Measurements from ENCODE around the gene ATR. TPM values are rescaled to one million over a fixed set of nuclear protein-coding genes. Genes with fewer than 3 reads are reported as not detected.
"Not testable (repeated sequence)": the region's sequence is repeated elsewhere in the genome, so short reads cannot be mapped to it uniquely, and the experiment has no call there.

The ATR gene
- total and polyA plus RNA-seq, 7 experiments from 2014 or later, result 11.3 to 48.3 (median 34.8) TPM

GRCh38 chr3:142447301-142447851, 131.2 kb downstream of the ATR start:
- DNase-seq (peak in 5 of 9 donors; percentile 36 to 50 (median 46)), ATAC-seq (peak; percentile 26)
- peaks cover 0 to 19% (median 0%) of the 10 kb centered on the region in 3 experiments for H3K36me3 ChIP-seq (ENCODE audit: control insufficient read depth in 2 of 3, insufficient read depth in 3 of 3, low read length in 3 of 3)
- H3K27ac Mint-ChIP-seq, result peak overlapping the region; percentile 98 to 100 (median 99)
- intact Hi-C loops (cut with micrococcal nuclease), result loop anchor here (1.0 to 10.0 kb wide), 14 partner anchors 131 to 1525 kb away; partner anchors contain the start of genes TRPC1 (in 2 of the 2), ATR (in 1 of the 2), GK5 (in 1 of the 2) and PLS1 (in 1 of the 2)
- ChIA-PET POLR2A (interaction anchor here (0.9 to 1.8 kb wide), 7 partner anchors 10 to 710 kb away, joined by 3 to 7 read pairs (median 4); partner anchors contain the start of genes ATR and U2SURP), CTCF (no interaction called here)
- peaks cover 31 to 33% of the 10 kb centered on the region in 2 donors for H3K4me1 ChIP-seq (ENCODE audit: control insufficient read depth in 2 of 2, insufficient read depth in 2 of 2, low read length in 2 of 2)
- H3K4me3 Mint-ChIP-seq, result peak overlapping the region; percentile 89 to 100 (median 98)
- H3K4me1 Mint-ChIP-seq, result peaks cover 31 to 61% (median 56%) of the 10 kb centered on the region in 7 donors
- peak overlapping the region; percentile 78 for H3K4me3 ChIP-seq (ENCODE audit: low read length)
- no peaks in the 10 kb centered on the region for H3K27me3 Mint-ChIP-seq
- no peaks in the 10 kb centered on the region for H3K9me3 Mint-ChIP-seq
- H3K36me3 Mint-ChIP-seq, result peaks cover 6 to 28% (median 20%) of the 10 kb centered on the region in 5 donors
- no peaks in the 10 kb centered on the region for H3K9me3 ChIP-seq (ENCODE audit: control insufficient read depth in 2 of 3, low read length in 3 of 3)
- H3K27ac ChIP-seq (ENCODE audit: low read depth, low read length), result peak overlapping the region; percentile 99
- H3K27me3 ChIP-seq (ENCODE audit: control insufficient read depth in 2 of 2, insufficient read depth in 2 of 2, low read length in 2 of 2), result no peaks in the 10 kb centered on the region

GRCh38 chr3:142445816-142446254, 132.7 kb downstream of the ATR start:
- peak in 3 of 9 donors; percentile 3 to 26 (median 4) for DNase-seq
- no peaks in the 10 kb centered on the region for H3K27me3 Mint-ChIP-seq
- peak overlapping the region; percentile 55 to 100 (median 99) for H3K27ac Mint-ChIP-seq
- peaks cover 6 to 24% (median 15%) of the 10 kb centered on the region in 5 donors for H3K36me3 Mint-ChIP-seq
- Histone ChIP-seq H3K36me3 (ENCODE audit: control insufficient read depth in 2 of 3, insufficient read depth in 3 of 3, low read length in 3 of 3) (peaks cover 0 to 10% (median 0%) of the 10 kb centered on the region in 3 experiments), H3K27me3 (ENCODE audit: control insufficient read depth in 2 of 2, insufficient read depth in 2 of 2, low read length in 2 of 2) (no peaks in the 10 kb centered on the region), H3K4me1 (ENCODE audit: control insufficient read depth in 2 of 2, insufficient read depth in 2 of 2, low read length in 2 of 2) (peaks cover 31 to 33% of the 10 kb centered on the region in 2 donors), H3K27ac (ENCODE audit: low read depth, low read length) (peak overlapping the region; percentile 99), H3K9me3 (ENCODE audit: control insufficient read depth in 2 of 3, low read length in 3 of 3) (no peaks in the 10 kb centered on the region), H3K4me3 (ENCODE audit: low read length) (peak overlapping the region; percentile 78)
- ChIA-PET POLR2A (interaction anchor here (0.5 to 1.6 kb wide), 6 partner anchors 15 to 707 kb away, joined by 3 to 4 read pairs (median 3); partner anchors contain the start of gene RNF7), CTCF (no interaction called here)
- intact Hi-C loops (cut with micrococcal nuclease), result loop anchor here (1.0 to 10.0 kb wide), 10 partner anchors 151 to 1527 kb away; partner anchors contain the start of genes ATP1B3 (in 1 of the 2), GK5 (in 1 of the 2), PLS1 (in 1 of the 2) and PXYLP1 (in 1 of the 2)
- H3K4me3 Mint-ChIP-seq, result peak overlapping the region; percentile 61 to 100 (median 96)
- H3K9me3 Mint-ChIP-seq, result no peaks in the 10 kb centered on the region
- peaks cover 33 to 76% (median 70%) of the 10 kb centered on the region in 7 donors for H3K4me1 Mint-ChIP-seq
- ATAC-seq, result no peak

GRCh38 chr3:142444343-142444742, 134.2 kb downstream of the ATR start:
- no peaks in the 10 kb centered on the region for H3K9me3 ChIP-seq (ENCODE audit: control insufficient read depth in 2 of 3, low read length in 3 of 3)
- ATAC-seq, result no peak
- Mint-ChIP-seq H3K27me3 (no peaks in the 10 kb centered on the region), H3K36me3 (peaks cover 6 to 24% (median 15%) of the 10 kb centered on the region in 5 donors), H3K9me3 (no peaks in the 10 kb centered on the region), H3K4me1 (peaks cover 40 to 88% (median 81%) of the 10 kb centered on the region in 7 donors), H3K4me3 (peak overlapping the region in 5 of 10 donors; percentile 17 to 99 (median 41)), H3K27ac (peak overlapping the region in 2 of 9 donors; percentile 38 to 100)
- POLR2A ChIA-PET, result no interaction called here
- H3K4me3 ChIP-seq (ENCODE audit: low read length), result no peak overlapping the region
- peaks cover 0 to 10% (median 0%) of the 10 kb centered on the region in 3 experiments for H3K36me3 ChIP-seq (ENCODE audit: control insufficient read depth in 2 of 3, insufficient read depth in 3 of 3, low read length in 3 of 3)
- peaks cover 31 to 33% of the 10 kb centered on the region in 2 donors for H3K4me1 ChIP-seq (ENCODE audit: control insufficient read depth in 2 of 2, insufficient read depth in 2 of 2, low read length in 2 of 2)
- no peak overlapping the region for H3K27ac ChIP-seq (ENCODE audit: low read depth, low read length)
- H3K27me3 ChIP-seq (ENCODE audit: control insufficient read depth in 2 of 2, insufficient read depth in 2 of 2, low read length in 2 of 2), result no peaks in the 10 kb centered on the region
- DNase-seq, result no peak
- intact Hi-C loops (cut with micrococcal nuclease), result loop anchor here in 1 of 2 donors (10.0 kb wide), 1 partner anchor 220 kb away; the partner anchor contains the start of gene GK5
- CTCF ChIA-PET, result no interaction called here

- H3K27me3 ChIP-seq (ENCODE audit: control insufficient read depth in 2 of 2, insufficient read depth in 2 of 2, low read length in 2 of 2); POLR2A ChIA-PET; H3K27ac ChIP-seq (ENCODE audit: low read depth, low read length); H3K9me3 Mint-ChIP-seq; ATAC-seq; H3K27me3 Mint-ChIP-seq; H3K36me3 ChIP-seq (ENCODE audit: control insufficient read depth in 2 of 3, insufficient read depth in 3 of 3, low read length in 3 of 3); H3K9me3 ChIP-seq (ENCODE audit: control insufficient read depth in 2 of 3, low read length in 3 of 3); H3K4me3 ChIP-seq (ENCODE audit: low read length); DNase-seq: not testable (repeated sequence)
- intact Hi-C loops (cut with micrococcal nuclease), result loop anchor here in 1 of 2 donors (10.0 kb wide), 1 partner anchor 218 kb away; the partner anchor contains the start of gene GK5
- H3K4me1 ChIP-seq (ENCODE audit: control insufficient read depth in 2 of 2, insufficient read depth in 2 of 2, low read length in 2 of 2), result peaks cover 26 to 30% of the 10 kb centered on the region in 2 donors
- CTCF ChIA-PET, result interaction anchor here (0.6 kb wide), 1 partner anchor 557 kb away, joined by 3 read pairs; no protein-coding TSS in a partner anchor
- Mint-ChIP-seq H3K4me3 (peak overlapping the region in 4 of 10 donors; percentile 29 to 93 (median 60)), H3K27ac (peak overlapping the region in 3 of 9 donors; percentile 9 to 49 (median 39)), H3K36me3 (peaks cover 5 to 26% (median 15%) of the 10 kb centered on the region in 5 donors), H3K4me1 (peaks cover 44 to 91% (median 81%) of the 10 kb centered on the region in 7 donors)
These were observed 135.5 kb downstream of the ATR start for GRCh38 chr3:142443060-142443459.

GRCh38 chr3:142439499-142440220, 138.9 kb downstream of the ATR start:
- ATAC-seq; H3K9me3 ChIP-seq (ENCODE audit: control insufficient read depth in 2 of 3, low read length in 3 of 3); POLR2A ChIA-PET; H3K36me3 ChIP-seq (ENCODE audit: control insufficient read depth in 2 of 3, insufficient read depth in 3 of 3, low read length in 3 of 3); H3K27me3 Mint-ChIP-seq; H3K4me3 ChIP-seq (ENCODE audit: low read length); H3K27ac ChIP-seq (ENCODE audit: low read depth, low read length); CTCF ChIA-PET; H3K9me3 Mint-ChIP-seq; DNase-seq; H3K27me3 ChIP-seq (ENCODE audit: control insufficient read depth in 2 of 2, insufficient read depth in 2 of 2, low read length in 2 of 2): not testable (repeated sequence)
- H3K4me1 ChIP-seq (ENCODE audit: control insufficient read depth in 2 of 2, insufficient read depth in 2 of 2, low read length in 2 of 2), result peaks cover 7 to 26% of the 10 kb centered on the region in 2 donors
- H3K27ac Mint-ChIP-seq, result peak overlapping the region in 1 of 9 donors; percentile 36
- peaks cover 33 to 79% (median 67%) of the 10 kb centered on the region in 7 donors for H3K4me1 Mint-ChIP-seq
- intact Hi-C loops (cut with micrococcal nuclease), result loop anchor here in 1 of 2 donors (10.0 kb wide), 1 partner anchor 215 kb away; the partner anchor contains the start of gene GK5
- peaks cover 0 to 37% (median 14%) of the 10 kb centered on the region in 5 donors for H3K36me3 Mint-ChIP-seq
- peak overlapping the region in 2 of 10 donors; percentile 11 to 30 for H3K4me3 Mint-ChIP-seq

GRCh38 chr3:142438096-142438495, 140.4 kb downstream of the ATR start:
- H3K27ac ChIP-seq (ENCODE audit: low read depth, low read length); intact Hi-C loops (cut with micrococcal nuclease); H3K36me3 ChIP-seq (ENCODE audit: control insufficient read depth in 2 of 3, insufficient read depth in 3 of 3, low read length in 3 of 3); CTCF ChIA-PET; H3K27me3 Mint-ChIP-seq; H3K9me3 Mint-ChIP-seq; ATAC-seq; POLR2A ChIA-PET; H3K4me3 ChIP-seq (ENCODE audit: low read length); DNase-seq; H3K9me3 ChIP-seq (ENCODE audit: control insufficient read depth in 2 of 3, low read length in 3 of 3); H3K27me3 ChIP-seq (ENCODE audit: control insufficient read depth in 2 of 2, insufficient read depth in 2 of 2, low read length in 2 of 2): not testable (repeated sequence)
- H3K4me1 ChIP-seq (ENCODE audit: control insufficient read depth in 2 of 2, insufficient read depth in 2 of 2, low read length in 2 of 2), result peaks cover 0 to 12% of the 10 kb centered on the region in 2 donors
- Mint-ChIP-seq H3K27ac (peak overlapping the region in 3 of 9 donors; percentile 8 to 38 (median 14)), H3K36me3 (peaks cover 0 to 32% (median 6%) of the 10 kb centered on the region in 5 donors), H3K4me1 (peaks cover 29 to 67% (median 59%) of the 10 kb centered on the region in 7 donors), H3K4me3 (peak overlapping the region in 2 of 10 donors; percentile 0 to 11)

Data from naive thymus-derived CD4-positive, alpha-beta T cell (primary cell).